ENCODE data around the gene UTP4. TPM values are rescaled to one million over a fixed set of nuclear protein-coding genes. Genes with fewer than 3 reads are reported as not detected.
A peak's percentile ranks its signal among the peaks of the same experiment; 100 is the strongest.

UTP4 gene
- total RNA-seq, 2 donors from 2014 or later, result 9.2 to 12.2 TPM

- Histone ChIP-seq H3K9me3 (no peaks in the 10 kb centered on the region), H3K27ac (peak overlapping the region; percentile 48 to 79 (median 78)), H3K4me3 (no peak overlapping the region), H3K36me3 (replicated peaks in 1 of 2; ENCODE audit: insufficient read depth in 1 of 2, low read depth in 2 of 2) (no peaks in the 10 kb centered on the region), H3K27me3 (no peaks in the 10 kb centered on the region), H3K4me1 (peaks cover 27% of the 10 kb centered on the region)
- DNase-seq (peak; percentile 91 to 96 (median 94)), ATAC-seq (peak; percentile 99)
- intact Hi-C loops (cut with DNase I), result no loop called here
- TF ChIP-seq POLR2A (IDR thresholded peaks at IDR 0.05) (no peak), CTCF (IDR thresholded peaks at IDR 0.05) (no peak)
- 2% methylated on average over 6 of the region's 6 CpGs for WGBS, 2 donors
These were observed 47.0 kb downstream of the UTP4 start for GRCh38 chr16:69179328-69180010.

- ATAC-seq, result no peak
- Histone ChIP-seq H3K36me3 (replicated peaks in 1 of 2; ENCODE audit: insufficient read depth in 1 of 2, low read depth in 2 of 2) (no peaks in the 10 kb centered on the region), H3K4me1 (peaks cover 27% of the 10 kb centered on the region), H3K4me3 (no peak overlapping the region), H3K27ac (peak overlapping the region in 3 of 4 donors; percentile 77 to 79 (median 78)), H3K9me3 (no peaks in the 10 kb centered on the region), H3K27me3 (no peaks in the 10 kb centered on the region)
- TF ChIP-seq POLR2A (IDR thresholded peaks at IDR 0.05) (no peak), CTCF (IDR thresholded peaks at IDR 0.05) (no peak)
- no peak for DNase-seq
- intact Hi-C loops (cut with DNase I), result no loop called here
These were observed 47.5 kb downstream of the UTP4 start for GRCh38 chr16:69180011-69180338.

GRCh38 chr16:69182730-69183416 lies 50.4 kb downstream of the UTP4 start:
- TF ChIP-seq POLR2A (IDR thresholded peaks at IDR 0.05) (no peak), CTCF (IDR thresholded peaks at IDR 0.05) (no peak)
- DNase-seq, result peak; percentile 39 to 78 (median 50)
- no peaks in the 10 kb centered on the region for H3K9me3 ChIP-seq
- no peak for ATAC-seq
- intact Hi-C loops (cut with DNase I), result no loop called here
- 17 to 29% methylated on average over 10 of the region's 10 CpGs for WGBS, 2 donors
- H3K4me3 ChIP-seq, result no peak overlapping the region
- peaks cover 31% of the 10 kb centered on the region for H3K4me1 ChIP-seq
- H3K27ac ChIP-seq, result peak overlapping the region in 3 of 4 donors; percentile 21 to 39 (median 23)
- no peaks in the 10 kb centered on the region for H3K36me3 ChIP-seq (replicated peaks in 1 of 2; ENCODE audit: insufficient read depth in 1 of 2, low read depth in 2 of 2)
- H3K27me3 ChIP-seq, result no peaks in the 10 kb centered on the region

GRCh38 chr16:69186642-69187445 lies 54.4 kb downstream of the UTP4 start, which contains the start of gene SNTB2:
TSS of gene SNTB2 (plus strand) at chr16:69187164. CDS start at chr16:69187167, 3 bp downstream.
- H3K27ac ChIP-seq, result peak within 1 kb of the TSS; percentile 87 to 92 (median 90)
- H3K4me3 ChIP-seq, result peak within 1 kb of the TSS; percentile 41 to 51
- no peaks in the 10 kb centered on the region for H3K9me3 ChIP-seq
- 0% methylated on average over 15 to 55 of the region's 69 CpGs for WGBS, 2 donors
- peaks cover 49% of the 10 kb centered on the region for H3K4me1 ChIP-seq
- no peaks in the 10 kb centered on the region for H3K27me3 ChIP-seq
- peak; percentile 96 for ATAC-seq
- TF ChIP-seq POLR2A (IDR thresholded peaks at IDR 0.05), result peak; percentile 91 to 94 (median 93)
- TF ChIP-seq CTCF (IDR thresholded peaks at IDR 0.05), result no peak
- no peaks in the 10 kb centered on the region for H3K36me3 ChIP-seq (replicated peaks in 1 of 2; ENCODE audit: insufficient read depth in 1 of 2, low read depth in 2 of 2)
- intact Hi-C loops (cut with DNase I), result no loop called here
- DNase-seq, result peak; percentile 93 to 96 (median 94)
